Measurements from ENCODE around the gene LRRC57. TPM values are rescaled to one million over a fixed set of nuclear protein-coding genes. Genes with fewer than 3 reads are reported as not detected.
"Not testable (repeated sequence)": the region's sequence is repeated elsewhere in the genome, so short reads cannot be mapped to it uniquely, and the experiment has no call there.

LRRC57 gene
- total and polyA plus RNA-seq, 2 of the 13 experiments (the other 11 are each of a cell fraction or from before 2014, with no cell fraction given) = 5.8 to 14.8 TPM

GRCh38 chr15:42558739-42559138, 10.1 kb upstream of the LRRC57 start:
- ChIA-PET CTCF (ENCODE audit: low intra/inter-chr PET ratio, low total read pairs) (no interaction called here), POLR2A (no interaction called here)
- no TSS peak for BruUV-seq (replicated peaks)
- H3K36me3 ChIP-seq (replicated peaks in 1 of 2; ENCODE audit: control insufficient read depth in 1 of 2, insufficient read depth in 2 of 2, low read length in 2 of 2) = peaks cover 2 to 40% of the 10 kb centered on the region in 2 experiments; a peak in 4 of 5 replicates
- no peaks in the 10 kb centered on the region for H3K27me3 ChIP-seq (ENCODE audit: control insufficient read depth in 1 of 2, insufficient read depth in 2 of 2, low read length in 2 of 2)
- intact Hi-C loops (cut with micrococcal nuclease; ENCODE audit: unreplicated experiment) (no loop called here), in situ Hi-C loops (cut with HindIII; ENCODE audit: extremely low pct_ligation_motif_present, low pct_unique_long_range_greater_than_20kb) (no loop called here)
- DNase-seq (ENCODE audit: low spot score) = no peak
- no peak overlapping the region for H3K4me3 ChIP-seq (replicated peaks in 1 of 3; ENCODE audit: insufficient read depth in 1 of 3, low read depth in 2 of 3, low read length in 3 of 3)
- H3K9ac ChIP-seq (ENCODE audit: insufficient read depth, low read depth, low read length) = no peak overlapping the region
- 98% methylated on average over 3 of the region's 3 CpGs for WGBS (ENCODE audit: low lambda C conversion rate)
- ATAC-seq = no peak
- peaks cover 3% of the 10 kb centered on the region for H3K79me2 ChIP-seq (ENCODE audit: insufficient read depth, low read length)
- H3K4me1 ChIP-seq (ENCODE audit: insufficient read depth, low read length) = no peaks in the 10 kb centered on the region
- H2AFZ ChIP-seq (ENCODE audit: low read length) = no peak overlapping the region
- no peak overlapping the region for H3K4me2 ChIP-seq (ENCODE audit: low read depth, low read length)
- H3K27ac ChIP-seq (ENCODE audit: extremely low read length, insufficient read depth, low read length) = no peak overlapping the region
- H4K20me1 ChIP-seq (ENCODE audit: insufficient read depth, low read length) = no peaks in the 10 kb centered on the region
- H3K9me3 ChIP-seq (ENCODE audit: low read length) = no peaks in the 10 kb centered on the region
- no peak for FAIRE-seq
- TF ChIP-seq ZBTB40 (IDR thresholded peaks at IDR 0.05) = no peak
- peak; percentile 64; the same call in 1 of the 2 replicates for TF ChIP-seq ZBTB40 (CRISPR knock-in tag; IDR thresholded peaks at IDR 0.05)
- TF ChIP-seq SATB2 (CRISPR knock-in tag; IDR thresholded peaks at IDR 0.05) = no peak

GRCh38 chr15:42556550-42557207, 8.1 kb upstream of the LRRC57 start:
- H3K36me3 ChIP-seq (replicated peaks in 1 of 2; ENCODE audit: control insufficient read depth in 1 of 2, insufficient read depth in 2 of 2, low read length in 2 of 2) = peaks cover 2 to 24% of the 10 kb centered on the region in 2 experiments; a peak in 4 of 5 replicates
- 97% methylated on average over 12 of the region's 12 CpGs for WGBS (ENCODE audit: low lambda C conversion rate)
- intact Hi-C loops (cut with micrococcal nuclease; ENCODE audit: unreplicated experiment); H4K20me1 ChIP-seq (ENCODE audit: insufficient read depth, low read length); H3K27ac ChIP-seq (ENCODE audit: extremely low read length, insufficient read depth, low read length); H3K4me1 ChIP-seq (ENCODE audit: insufficient read depth, low read length); in situ Hi-C loops (cut with HindIII; ENCODE audit: extremely low pct_ligation_motif_present, low pct_unique_long_range_greater_than_20kb); ATAC-seq; BruUV-seq (replicated peaks); CTCF ChIA-PET (ENCODE audit: low intra/inter-chr PET ratio, low total read pairs); H3K27me3 ChIP-seq (ENCODE audit: control insufficient read depth in 1 of 2, insufficient read depth in 2 of 2, low read length in 2 of 2); H3K4me3 ChIP-seq (replicated peaks in 1 of 3; ENCODE audit: insufficient read depth in 1 of 3, low read depth in 2 of 3, low read length in 3 of 3); DNase-seq (ENCODE audit: low spot score); H3K4me2 ChIP-seq (ENCODE audit: low read depth, low read length); H3K9me3 ChIP-seq (ENCODE audit: low read length); FAIRE-seq; POLR2A ChIA-PET; H3K9ac ChIP-seq (ENCODE audit: insufficient read depth, low read depth, low read length); H2AFZ ChIP-seq (ENCODE audit: low read length): not testable (repeated sequence)
- H3K79me2 ChIP-seq (ENCODE audit: insufficient read depth, low read length) = peaks cover 17% of the 10 kb centered on the region

All from HepG2 (cell line).